ENCODE measurements around the gene AFF2.

- no peak for TF ChIP-seq POLR2A (IDR thresholded peaks at IDR 0.05; ENCODE audit: low read depth, low read length)
- no peak for TF ChIP-seq CTCF (IDR thresholded peaks at IDR 0.05; ENCODE audit: extremely low read depth in 1 of 2, insufficient read depth in 1 of 2, low read depth in 1 of 2, low read length in 2 of 2)
- TF ChIP-seq MAX (IDR thresholded peaks at IDR 0.05; ENCODE audit: insufficient read depth, insufficient read length) = no peak
- TF ChIP-seq GATA2 (IDR thresholded peaks at IDR 0.05; ENCODE audit: insufficient read depth, insufficient read length, low read depth, low read length) = no peak
- no peak for TF ChIP-seq EZH2 (IDR thresholded peaks at IDR 0.05; ENCODE audit: borderline replicate concordance, low read depth, low read length, severe bottlenecking)
- TF ChIP-seq MYC (IDR thresholded peaks at IDR 0.05; ENCODE audit: low read depth, low read length) = no peak
- TF ChIP-seq POLR2AphosphoS5 (IDR thresholded peaks at IDR 0.05; ENCODE audit: insufficient read depth, low read depth, low read length) = no peak
- no peak for TF ChIP-seq JUN (IDR thresholded peaks at IDR 0.05; ENCODE audit: borderline replicate concordance, insufficient read depth, insufficient read length, low read depth)
Observed at GRCh38 chrX:148874636-148875246, 374.3 kb downstream of the AFF2 start.

Data from endothelial cell of umbilical vein (primary cell).